ENCODE measurements around the gene SLC39A1. TPM values are rescaled to one million over a fixed set of nuclear protein-coding genes. Genes with fewer than 3 reads are reported as not detected.
A peak's percentile ranks its signal among the peaks of the same experiment; 100 is the strongest.

The SLC39A1 gene
- polyA plus RNA-seq, 1 donor from 2014 or later, result 35.2 TPM

DNA sequence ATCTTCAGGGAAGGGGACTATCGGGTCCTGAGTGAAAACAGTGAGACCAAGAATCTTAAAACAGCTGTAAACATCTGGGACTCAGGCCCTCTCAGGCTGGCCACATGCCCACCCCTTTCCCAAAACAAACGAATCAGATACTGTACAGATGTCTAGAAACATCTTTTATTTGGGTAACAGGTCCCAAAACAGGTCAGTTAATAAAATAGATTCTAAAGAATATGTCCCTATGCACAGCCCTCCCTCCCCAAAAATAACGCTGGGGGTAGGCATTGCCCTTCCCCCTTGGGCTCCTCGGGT lies 4.4 kb downstream of the SLC39A1 start:
- Histone ChIP-seq H3K79me2 (replicated peaks; ENCODE audit: insufficient read depth, low read length) (peaks cover 50% of the 10 kb centered on the region), H3K4me2 (ENCODE audit: low read length) (peak overlapping the region; percentile 47), H3K9me3 (ENCODE audit: low read length) (no peaks in the 10 kb centered on the region), H3K9ac (ENCODE audit: low read length) (peak overlapping the region; percentile 28), H4K20me1 (ENCODE audit: insufficient read depth) (no peaks in the 10 kb centered on the region), H2AFZ (ENCODE audit: low read depth, low read length) (peak overlapping the region; percentile 30), H3K4me3 (ENCODE audit: low read length) (peak overlapping the region; percentile 83), H3K36me3 (ENCODE audit: insufficient read depth, low read length) (no peaks in the 10 kb centered on the region), H3K9me2 (ENCODE audit: insufficient read depth, low read length) (no peaks in the 10 kb centered on the region), H3K27ac (ENCODE audit: low read length) (peak overlapping the region; percentile 38), H3F3A (ENCODE audit: insufficient read depth, low read length, poor library complexity, severe bottlenecking) (no peaks in the 10 kb centered on the region), H3K27me3 (ENCODE audit: insufficient read depth, low read depth, low read length) (no peaks in the 10 kb centered on the region)
- TF ChIP-seq TAF1 (IDR thresholded peaks at IDR 0.05; ENCODE audit: low read depth) (no peak), EP300 (conservative IDR thresholded peaks at IDR 0.05; ENCODE audit: poor library complexity, severe bottlenecking) (no peak), MXI1 (conservative IDR thresholded peaks at IDR 0.05; ENCODE audit: poor library complexity, severe bottlenecking) (no peak), RAD21 (conservative IDR thresholded peaks at IDR 0.05) (no peak), SMC3 (conservative IDR thresholded peaks at IDR 0.05; ENCODE audit: poor library complexity) (no peak), EZH2 (IDR thresholded peaks at IDR 0.05; ENCODE audit: borderline replicate concordance, insufficient read depth, low read length, poor library complexity, severe bottlenecking) (no peak), POLR2AphosphoS5 (IDR thresholded peaks at IDR 0.05) (no peak)
- TF ChIP-seq, protein P1, sequence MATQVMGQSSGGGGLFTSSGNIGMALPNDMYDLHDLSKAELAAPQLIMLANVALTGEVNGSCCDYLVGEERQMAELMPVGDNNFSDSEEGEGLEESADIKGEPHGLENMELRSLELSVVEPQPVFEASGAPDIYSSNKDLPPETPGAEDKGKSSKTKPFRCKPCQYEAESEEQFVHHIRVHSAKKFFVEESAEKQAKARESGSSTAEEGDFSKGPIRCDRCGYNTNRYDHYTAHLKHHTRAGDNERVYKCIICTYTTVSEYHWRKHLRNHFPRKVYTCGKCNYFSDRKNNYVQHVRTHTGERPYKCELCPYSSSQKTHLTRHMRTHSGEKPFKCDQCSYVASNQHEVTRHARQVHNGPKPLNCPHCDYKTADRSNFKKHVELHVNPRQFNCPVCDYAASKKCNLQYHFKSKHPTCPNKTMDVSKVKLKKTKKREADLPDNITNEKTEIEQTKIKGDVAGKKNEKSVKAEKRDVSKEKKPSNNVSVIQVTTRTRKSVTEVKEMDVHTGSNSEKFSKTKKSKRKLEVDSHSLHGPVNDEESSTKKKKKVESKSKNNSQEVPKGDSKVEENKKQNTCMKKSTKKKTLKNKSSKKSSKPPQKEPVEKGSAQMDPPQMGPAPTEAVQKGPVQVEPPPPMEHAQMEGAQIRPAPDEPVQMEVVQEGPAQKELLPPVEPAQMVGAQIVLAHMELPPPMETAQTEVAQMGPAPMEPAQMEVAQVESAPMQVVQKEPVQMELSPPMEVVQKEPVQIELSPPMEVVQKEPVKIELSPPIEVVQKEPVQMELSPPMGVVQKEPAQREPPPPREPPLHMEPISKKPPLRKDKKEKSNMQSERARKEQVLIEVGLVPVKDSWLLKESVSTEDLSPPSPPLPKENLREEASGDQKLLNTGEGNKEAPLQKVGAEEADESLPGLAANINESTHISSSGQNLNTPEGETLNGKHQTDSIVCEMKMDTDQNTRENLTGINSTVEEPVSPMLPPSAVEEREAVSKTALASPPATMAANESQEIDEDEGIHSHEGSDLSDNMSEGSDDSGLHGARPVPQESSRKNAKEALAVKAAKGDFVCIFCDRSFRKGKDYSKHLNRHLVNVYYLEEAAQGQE (IDR thresholded peaks at IDR 0.05; ENCODE audit: borderline replicate concordance), result no peak
- TF ChIP-seq, protein P2, sequence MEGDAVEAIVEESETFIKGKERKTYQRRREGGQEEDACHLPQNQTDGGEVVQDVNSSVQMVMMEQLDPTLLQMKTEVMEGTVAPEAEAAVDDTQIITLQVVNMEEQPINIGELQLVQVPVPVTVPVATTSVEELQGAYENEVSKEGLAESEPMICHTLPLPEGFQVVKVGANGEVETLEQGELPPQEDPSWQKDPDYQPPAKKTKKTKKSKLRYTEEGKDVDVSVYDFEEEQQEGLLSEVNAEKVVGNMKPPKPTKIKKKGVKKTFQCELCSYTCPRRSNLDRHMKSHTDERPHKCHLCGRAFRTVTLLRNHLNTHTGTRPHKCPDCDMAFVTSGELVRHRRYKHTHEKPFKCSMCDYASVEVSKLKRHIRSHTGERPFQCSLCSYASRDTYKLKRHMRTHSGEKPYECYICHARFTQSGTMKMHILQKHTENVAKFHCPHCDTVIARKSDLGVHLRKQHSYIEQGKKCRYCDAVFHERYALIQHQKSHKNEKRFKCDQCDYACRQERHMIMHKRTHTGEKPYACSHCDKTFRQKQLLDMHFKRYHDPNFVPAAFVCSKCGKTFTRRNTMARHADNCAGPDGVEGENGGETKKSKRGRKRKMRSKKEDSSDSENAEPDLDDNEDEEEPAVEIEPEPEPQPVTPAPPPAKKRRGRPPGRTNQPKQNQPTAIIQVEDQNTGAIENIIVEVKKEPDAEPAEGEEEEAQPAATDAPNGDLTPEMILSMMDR (IDR thresholded peaks at IDR 0.05; ENCODE audit: poor library complexity, severe bottlenecking), result no peak

GRCh38 chr1:153958111-153958960 lies 5.0 kb downstream of the SLC39A1 start, which contains the start of gene CRTC2:
Gene CRTC2 (minus strand): TSS chr1:153958612. CDS start chr1:153958497, 115 bp downstream.
- TF ChIP-seq EZH2 (IDR thresholded peaks at IDR 0.05; ENCODE audit: borderline replicate concordance, insufficient read depth, low read length, poor library complexity, severe bottlenecking) (no peak), POLR2AphosphoS5 (IDR thresholded peaks at IDR 0.05) (peak; percentile 84), SMC3 (conservative IDR thresholded peaks at IDR 0.05; ENCODE audit: poor library complexity) (peak; percentile 19), TAF1 (IDR thresholded peaks at IDR 0.05; ENCODE audit: low read depth) (peak; percentile 34), RAD21 (conservative IDR thresholded peaks at IDR 0.05) (no peak), MXI1 (conservative IDR thresholded peaks at IDR 0.05; ENCODE audit: poor library complexity, severe bottlenecking) (peak; percentile 73), EP300 (conservative IDR thresholded peaks at IDR 0.05; ENCODE audit: poor library complexity, severe bottlenecking) (peak; percentile 31)
- TF ChIP-seq, protein P2 (IDR thresholded peaks at IDR 0.05; ENCODE audit: poor library complexity, severe bottlenecking), result peak; percentile 23
- TF ChIP-seq, protein P1 (IDR thresholded peaks at IDR 0.05; ENCODE audit: borderline replicate concordance), result peak; percentile 63
- Histone ChIP-seq H4K20me1 (ENCODE audit: insufficient read depth) (no peaks in the 10 kb centered on the region), H3K79me2 (replicated peaks; ENCODE audit: insufficient read depth, low read length) (peaks cover 52% of the 10 kb centered on the region), H3K36me3 (ENCODE audit: insufficient read depth, low read length) (no peaks in the 10 kb centered on the region), H3F3A (ENCODE audit: insufficient read depth, low read length, poor library complexity, severe bottlenecking) (no peaks in the 10 kb centered on the region), H3K4me3 (ENCODE audit: low read length) (peak within 1 kb of the TSS; percentile 83), H3K27me3 (ENCODE audit: insufficient read depth, low read depth, low read length) (no peaks in the 10 kb centered on the region), H3K9ac (ENCODE audit: low read length) (peak within 1 kb of the TSS; percentile 90), H2AFZ (ENCODE audit: low read depth, low read length) (peak within 1 kb of the TSS; percentile 69), H3K9me3 (ENCODE audit: low read length) (no peaks in the 10 kb centered on the region), H3K9me2 (ENCODE audit: insufficient read depth, low read length) (no peaks in the 10 kb centered on the region), H3K27ac (ENCODE audit: low read length) (peak within 1 kb of the TSS; percentile 84), H3K4me2 (ENCODE audit: low read length) (peak within 1 kb of the TSS; percentile 94)

All from neural cell (in vitro differentiated cells).